ENCODE measurements around the gene FRS2. TPM values are rescaled to one million over a fixed set of nuclear protein-coding genes. Genes with fewer than 3 reads are reported as not detected.
A peak's percentile ranks its signal among the peaks of the same experiment; 100 is the strongest.

Gene FRS2, protein sequence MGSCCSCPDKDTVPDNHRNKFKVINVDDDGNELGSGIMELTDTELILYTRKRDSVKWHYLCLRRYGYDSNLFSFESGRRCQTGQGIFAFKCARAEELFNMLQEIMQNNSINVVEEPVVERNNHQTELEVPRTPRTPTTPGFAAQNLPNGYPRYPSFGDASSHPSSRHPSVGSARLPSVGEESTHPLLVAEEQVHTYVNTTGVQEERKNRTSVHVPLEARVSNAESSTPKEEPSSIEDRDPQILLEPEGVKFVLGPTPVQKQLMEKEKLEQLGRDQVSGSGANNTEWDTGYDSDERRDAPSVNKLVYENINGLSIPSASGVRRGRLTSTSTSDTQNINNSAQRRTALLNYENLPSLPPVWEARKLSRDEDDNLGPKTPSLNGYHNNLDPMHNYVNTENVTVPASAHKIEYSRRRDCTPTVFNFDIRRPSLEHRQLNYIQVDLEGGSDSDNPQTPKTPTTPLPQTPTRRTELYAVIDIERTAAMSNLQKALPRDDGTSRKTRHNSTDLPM
- 10 to 100 TPM; 35.2 to 60.7 (median 48.6) TPM for total RNA-seq

DNA sequence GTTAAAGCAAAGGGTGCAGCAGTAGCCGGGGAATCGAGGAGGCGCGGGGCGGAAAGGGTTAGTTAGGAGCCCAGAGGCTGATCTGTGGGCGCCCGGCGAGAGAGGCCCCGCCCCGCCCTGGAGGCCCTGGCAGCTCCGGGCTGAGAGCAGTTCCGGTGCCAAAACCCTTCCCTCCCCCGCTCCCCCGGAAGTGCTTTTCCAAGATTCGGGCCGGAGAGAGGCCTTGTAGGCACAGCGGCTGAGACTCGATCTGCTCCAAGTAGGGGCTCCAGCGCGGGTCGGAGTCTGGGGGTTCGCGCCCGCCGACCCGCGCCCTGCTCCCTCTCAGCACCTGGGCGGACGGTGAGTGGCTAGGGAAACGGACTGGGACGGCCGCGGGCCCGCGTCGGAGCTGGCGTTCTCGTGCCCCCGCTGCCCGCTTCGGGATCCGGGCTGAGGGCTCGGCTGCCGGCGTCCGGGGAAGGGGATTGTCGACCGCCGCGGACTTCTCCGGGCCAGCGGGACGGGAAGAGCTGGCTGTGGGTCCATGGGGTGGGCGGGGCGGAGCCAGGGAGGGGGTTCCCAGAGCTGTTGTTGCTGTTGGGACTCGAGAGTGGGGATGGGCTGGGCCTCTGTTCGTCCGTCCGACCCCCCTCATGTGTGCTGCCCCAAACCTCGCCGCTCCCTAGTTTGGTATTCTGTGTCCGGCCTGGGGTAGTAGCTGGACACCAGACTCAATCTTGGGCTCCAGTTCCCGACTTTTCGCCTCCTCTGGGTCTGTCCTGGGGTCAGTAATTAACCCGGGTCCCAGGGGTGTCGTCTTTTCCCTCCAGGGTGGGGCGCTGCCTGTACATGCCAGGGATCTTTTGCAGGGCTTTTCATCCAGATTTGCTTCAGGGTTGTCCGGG lies at the start of gene FRS2:
TSS of gene FRS2 (plus strand) at position 200 of the 887 bp plus-strand sequence. CDS start 98,643 bp downstream, outside the sequence.
- no peaks in the 10 kb centered on the region for H3K36me3 ChIP-seq
- no peaks in the 10 kb centered on the region for H3K9me3 ChIP-seq
- DNase-seq (ENCODE audit: low spot score in 2 of 2) = peak; percentile 94
- H3K27me3 ChIP-seq = no peaks in the 10 kb centered on the region
- WGBS = 0% methylated on average over 19 of the region's 68 CpGs
- peaks cover 61% of the 10 kb centered on the region for H3K4me1 ChIP-seq
- H3K4me3 ChIP-seq = peak within 1 kb of the TSS; percentile 74
- TF ChIP-seq POLR2A (IDR thresholded peaks at IDR 0.05) (peak in 1 of 2 donors; percentile 78), POLR2AphosphoS5 (IDR thresholded peaks at IDR 0.05) (peak; percentile 34 to 78 (median 44)), EP300 (IDR thresholded peaks at IDR 0.05) (no peak)
- TF ChIP-seq, protein P1, sequence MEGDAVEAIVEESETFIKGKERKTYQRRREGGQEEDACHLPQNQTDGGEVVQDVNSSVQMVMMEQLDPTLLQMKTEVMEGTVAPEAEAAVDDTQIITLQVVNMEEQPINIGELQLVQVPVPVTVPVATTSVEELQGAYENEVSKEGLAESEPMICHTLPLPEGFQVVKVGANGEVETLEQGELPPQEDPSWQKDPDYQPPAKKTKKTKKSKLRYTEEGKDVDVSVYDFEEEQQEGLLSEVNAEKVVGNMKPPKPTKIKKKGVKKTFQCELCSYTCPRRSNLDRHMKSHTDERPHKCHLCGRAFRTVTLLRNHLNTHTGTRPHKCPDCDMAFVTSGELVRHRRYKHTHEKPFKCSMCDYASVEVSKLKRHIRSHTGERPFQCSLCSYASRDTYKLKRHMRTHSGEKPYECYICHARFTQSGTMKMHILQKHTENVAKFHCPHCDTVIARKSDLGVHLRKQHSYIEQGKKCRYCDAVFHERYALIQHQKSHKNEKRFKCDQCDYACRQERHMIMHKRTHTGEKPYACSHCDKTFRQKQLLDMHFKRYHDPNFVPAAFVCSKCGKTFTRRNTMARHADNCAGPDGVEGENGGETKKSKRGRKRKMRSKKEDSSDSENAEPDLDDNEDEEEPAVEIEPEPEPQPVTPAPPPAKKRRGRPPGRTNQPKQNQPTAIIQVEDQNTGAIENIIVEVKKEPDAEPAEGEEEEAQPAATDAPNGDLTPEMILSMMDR (IDR thresholded peaks at IDR 0.05) = peak in 1 of 2 donors; percentile 5
- peak within 1 kb of the TSS; percentile 90 for H3K27ac ChIP-seq

DNA sequence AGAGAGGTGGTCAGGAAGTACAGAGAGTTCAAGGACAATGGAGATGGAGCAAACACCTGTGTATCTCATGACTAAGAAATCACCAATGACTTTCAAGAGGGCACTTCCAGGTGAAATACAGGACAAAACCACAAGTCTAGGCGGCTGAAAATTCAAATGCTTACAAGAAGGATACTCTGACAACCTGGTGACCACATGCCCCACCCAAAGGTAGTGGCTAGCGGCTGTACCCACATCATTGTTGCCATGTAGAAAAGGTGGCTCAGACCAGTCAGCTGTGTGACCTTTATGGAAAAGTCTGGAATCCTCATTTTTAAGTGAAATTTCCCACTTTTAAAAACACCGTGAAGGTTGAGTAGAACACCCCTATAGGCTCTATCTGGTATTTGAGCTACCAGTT lies 48.6 kb upstream of the FRS2 start:
- Histone ChIP-seq H3K36me3 (no peaks in the 10 kb centered on the region), H3K27me3 (no peaks in the 10 kb centered on the region), H3K4me1 (no peaks in the 10 kb centered on the region), H3K4me3 (no peak overlapping the region), H3K27ac (no peak overlapping the region), H3K9me3 (no peaks in the 10 kb centered on the region)
- TF ChIP-seq POLR2A (IDR thresholded peaks at IDR 0.05) (no peak), POLR2AphosphoS5 (IDR thresholded peaks at IDR 0.05) (no peak), EP300 (IDR thresholded peaks at IDR 0.05) (no peak)
- TF ChIP-seq, protein P1 (IDR thresholded peaks at IDR 0.05) = no peak
- DNase-seq (ENCODE audit: low spot score in 2 of 2) = no peak
- WGBS = 100% methylated on average over 3 of the region's 3 CpGs

DNA sequence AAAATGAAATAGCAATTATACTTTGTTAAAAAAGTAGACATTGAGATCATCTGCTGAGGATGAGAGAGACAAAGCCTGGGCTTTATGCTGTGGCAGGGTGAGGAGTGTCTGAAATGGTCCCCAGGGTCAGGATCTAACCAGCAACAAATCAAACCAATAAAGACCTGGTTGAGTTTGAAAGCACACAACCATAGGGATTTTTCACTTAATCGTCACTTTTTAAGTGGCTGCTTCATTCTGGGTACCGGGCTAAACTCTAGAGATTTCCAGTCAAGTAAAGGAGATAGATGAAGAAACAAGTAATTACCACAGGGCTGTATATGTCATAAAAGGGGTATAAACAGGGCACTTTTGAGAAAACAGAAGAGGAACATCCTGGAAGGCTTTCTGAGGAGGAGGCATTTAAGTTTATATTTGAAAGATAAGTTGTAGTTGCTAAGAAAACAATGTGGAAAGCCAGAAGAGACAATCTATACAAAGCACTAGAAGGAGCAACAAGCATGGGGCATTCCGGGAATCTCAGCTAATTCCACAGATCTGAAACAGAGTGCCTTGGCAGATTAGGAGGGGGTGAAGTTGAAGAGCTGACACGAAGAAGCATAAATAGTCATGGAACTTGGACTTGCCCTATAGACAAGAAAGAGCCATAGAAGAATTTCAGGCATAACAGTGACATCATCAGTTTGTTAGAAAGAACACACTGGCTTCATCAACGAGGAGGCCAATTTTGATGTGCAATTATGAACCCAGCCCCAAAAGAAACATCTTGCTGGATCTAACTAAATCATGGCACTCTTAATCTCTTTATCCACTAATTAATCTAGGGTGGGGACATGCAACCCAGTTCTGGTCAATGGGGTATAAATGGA lies 46.9 kb upstream of the FRS2 start:
- Histone ChIP-seq H3K4me1 (no peaks in the 10 kb centered on the region), H3K4me3 (no peak overlapping the region), H3K9me3 (no peaks in the 10 kb centered on the region), H3K27me3 (no peaks in the 10 kb centered on the region), H3K27ac (no peak overlapping the region), H3K36me3 (no peaks in the 10 kb centered on the region)
- no peak for DNase-seq (ENCODE audit: low spot score in 2 of 2)
- 85% methylated on average over 5 of the region's 5 CpGs for WGBS
- TF ChIP-seq POLR2A (IDR thresholded peaks at IDR 0.05) (no peak), EP300 (IDR thresholded peaks at IDR 0.05) (no peak), POLR2AphosphoS5 (IDR thresholded peaks at IDR 0.05) (no peak)
- TF ChIP-seq, protein P1 (IDR thresholded peaks at IDR 0.05) = no peak

DNA sequence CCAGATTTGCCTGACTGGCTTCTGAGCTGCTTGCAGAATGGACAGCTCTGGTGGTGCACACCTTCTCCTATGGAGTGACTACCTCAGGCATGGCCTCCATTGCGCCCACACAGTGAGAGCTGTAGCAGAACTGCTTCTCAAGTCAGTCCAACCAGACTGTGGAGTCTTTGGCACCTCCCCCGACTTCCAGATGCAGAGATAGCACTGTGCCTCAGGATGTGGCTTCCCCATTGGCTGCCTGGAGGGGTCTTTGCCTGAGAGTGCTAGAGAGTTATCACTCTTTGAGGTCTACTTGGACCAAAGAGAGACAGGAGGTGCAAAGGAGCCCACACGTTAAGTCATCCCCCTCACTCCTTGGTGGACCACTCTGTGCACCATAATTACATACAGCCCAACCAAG lies 44.8 kb upstream of the FRS2 start:
- no peaks in the 10 kb centered on the region for H3K27me3 ChIP-seq
- H3K36me3 ChIP-seq = no peaks in the 10 kb centered on the region

More for the DNA sequence above, 44.8 kb upstream of the FRS2 start:
- Histone ChIP-seq H3K4me3 (no peak overlapping the region), H3K9me3 (no peaks in the 10 kb centered on the region), H3K27ac (no peak overlapping the region), H3K4me1 (no peaks in the 10 kb centered on the region)
- 88% methylated on average over 2 of the region's 3 CpGs for WGBS
- no peak for DNase-seq (ENCODE audit: low spot score in 2 of 2)
- TF ChIP-seq EP300 (IDR thresholded peaks at IDR 0.05) = no peak
- TF ChIP-seq, protein P1 (IDR thresholded peaks at IDR 0.05) = no peak
- no peak for TF ChIP-seq POLR2AphosphoS5 (IDR thresholded peaks at IDR 0.05)
- no peak for TF ChIP-seq POLR2A (IDR thresholded peaks at IDR 0.05)

Data from suprapubic skin (tissue), 4 donors.